ENCODE data around the gene MRPL16.
A peak's percentile ranks its signal among the peaks of the same experiment; 100 is the strongest.
"Not testable (repeated sequence)": the region's sequence is repeated elsewhere in the genome, so short reads cannot be mapped to it uniquely, and the experiment has no call there.

The MRPL16 gene

GRCh38 chr11:59854871-59855270, 44.3 kb upstream of the MRPL16 start (continued):
- TF ChIP-seq ZNF76 (tag by site-specific recombination; IDR thresholded peaks at IDR 0.05; ENCODE audit: borderline replicate concordance, low read depth) (no peak), ZNF148 (tag by site-specific recombination; IDR thresholded peaks at IDR 0.05; ENCODE audit: borderline replicate concordance) (no peak), ZNF350 (tag by site-specific recombination; IDR thresholded peaks at IDR 0.05) (no peak), ZNF654 (tag by site-specific recombination; IDR thresholded peaks at IDR 0.05; ENCODE audit: low read depth) (no peak), MEIS1 (CRISPR knock-in tag; IDR thresholded peaks at IDR 0.05; ENCODE audit: borderline replicate concordance) (no peak), ZNF558 (tag by site-specific recombination; IDR thresholded peaks at IDR 0.05) (no peak), ZNF398 (tag by site-specific recombination; IDR thresholded peaks at IDR 0.05) (no peak), ZNF830 (tag by site-specific recombination; IDR thresholded peaks at IDR 0.05; ENCODE audit: low read depth) (no peak), ZNF660 (tag by site-specific recombination; IDR thresholded peaks at IDR 0.05) (no peak), ZNF423 (tag by site-specific recombination; IDR thresholded peaks at IDR 0.05) (no peak), ZNF560 (tag by site-specific recombination; IDR thresholded peaks at IDR 0.05; ENCODE audit: borderline replicate concordance) (no peak), ZNF121 (tag by site-specific recombination; IDR thresholded peaks at IDR 0.05) (no peak)

DNA sequence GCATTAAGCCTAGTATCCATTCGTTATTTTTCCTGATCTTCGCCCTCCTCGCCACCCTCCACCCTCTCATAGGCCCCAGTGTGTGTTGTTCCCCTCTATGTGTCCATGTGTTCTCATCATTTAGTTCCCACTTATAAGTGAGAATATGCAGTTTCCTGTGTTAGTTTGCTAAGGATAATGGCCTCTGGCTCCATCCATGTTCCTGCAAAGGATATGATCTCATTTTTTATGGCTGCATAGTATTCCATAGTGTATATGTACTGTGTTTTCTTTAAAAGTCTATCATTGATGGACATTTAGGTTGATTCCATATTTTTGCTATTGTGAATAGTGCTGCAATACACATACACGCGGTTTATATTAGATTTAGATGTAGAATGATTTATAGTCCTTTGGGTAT, 40.8 kb upstream of the MRPL16 start:
- H3K27ac ChIP-seq (ENCODE audit: extremely low read depth, low read depth, low read length); POLR2A ChIA-PET; H3K36me3 ChIP-seq (ENCODE audit: control insufficient read depth in 2 of 2, insufficient read depth in 1 of 2, low read length in 2 of 2); H3K4me1 ChIP-seq (ENCODE audit: control insufficient read depth, insufficient read depth, low read length); H3K9me3 ChIP-seq (ENCODE audit: control insufficient read depth, insufficient read depth, low read depth, low read length); H3K4me3 ChIP-seq (ENCODE audit: low read depth, low read length): not testable (repeated sequence)
- peak; percentile 43; the same call in 1 of the 2 replicates for TF ChIP-seq ZNF146 (tag by site-specific recombination; IDR thresholded peaks at IDR 0.05)
- CTCF ChIA-PET = interaction anchor here (1.5 kb wide), 1 partner anchor 28 kb away, joined by 5 read pairs; no protein-coding TSS in a partner anchor

DNA sequence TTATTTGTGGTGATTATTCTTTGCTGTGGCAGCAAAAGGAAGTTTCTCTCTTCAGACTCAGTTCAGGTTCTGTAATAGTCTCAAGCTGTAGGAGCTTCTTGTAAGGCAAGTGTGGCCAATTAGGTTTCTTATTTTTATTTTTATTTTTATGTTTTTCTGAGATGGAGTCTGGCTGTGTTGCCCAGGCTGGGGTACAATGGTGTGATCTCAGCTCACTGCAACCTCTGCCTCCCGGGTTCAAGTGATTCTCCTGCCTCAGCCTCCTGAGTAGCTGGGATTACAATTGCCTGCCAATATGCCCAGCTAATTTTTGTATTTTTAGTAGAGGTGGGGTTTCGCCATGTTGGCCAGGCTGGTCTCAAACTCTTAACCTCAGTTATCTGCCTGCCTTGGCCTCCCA, 39.0 kb upstream of the MRPL16 start:
- H3K4me3 ChIP-seq (ENCODE audit: low read depth, low read length); POLR2A ChIA-PET; H3K36me3 ChIP-seq (ENCODE audit: control insufficient read depth in 2 of 2, insufficient read depth in 1 of 2, low read length in 2 of 2); CTCF ChIA-PET; H3K27ac ChIP-seq (ENCODE audit: extremely low read depth, low read depth, low read length); H3K9me3 ChIP-seq (ENCODE audit: control insufficient read depth, insufficient read depth, low read depth, low read length); H3K4me1 ChIP-seq (ENCODE audit: control insufficient read depth, insufficient read depth, low read length): not testable (repeated sequence)

DNA sequence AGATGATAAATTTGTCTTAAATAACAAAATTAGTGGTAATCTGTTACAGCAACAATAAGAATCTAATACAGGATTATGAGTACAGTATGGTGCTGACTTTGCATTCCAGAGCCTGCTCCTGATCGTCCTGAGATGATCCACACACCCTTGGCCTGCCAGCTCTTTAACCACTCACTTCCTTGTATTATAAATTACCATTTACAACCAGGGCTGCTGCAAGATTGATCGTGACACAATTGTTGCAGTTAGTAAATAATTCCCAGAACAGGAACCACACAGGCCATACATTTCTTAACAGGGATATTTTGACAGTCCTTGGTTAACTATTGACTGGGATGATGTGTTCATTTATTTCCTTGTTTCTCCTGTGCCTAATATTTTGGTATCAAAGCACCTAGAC, 38.6 kb upstream of the MRPL16 start:
- Histone ChIP-seq H3K9me3 (ENCODE audit: control insufficient read depth, insufficient read depth, low read depth, low read length) (no peaks in the 10 kb centered on the region), H3K27ac (ENCODE audit: extremely low read depth, low read depth, low read length) (no peak overlapping the region), H3K4me3 (ENCODE audit: low read depth, low read length) (no peak overlapping the region), H3K36me3 (ENCODE audit: control insufficient read depth in 2 of 2, insufficient read depth in 1 of 2, low read length in 2 of 2) (no peaks in the 10 kb centered on the region), H3K4me1 (ENCODE audit: control insufficient read depth, insufficient read depth, low read length) (no peaks in the 10 kb centered on the region)
- CTCF ChIA-PET = no interaction called here
- POLR2A ChIA-PET = no interaction called here
- TF ChIP-seq TRIM28 (IDR thresholded peaks at IDR 0.05; ENCODE audit: borderline replicate concordance, low read length) (no peak), ZNF37A (tag by site-specific recombination; IDR thresholded peaks at IDR 0.05) (no peak), ZNF280C (tag by site-specific recombination; IDR thresholded peaks at IDR 0.05) (no peak), ZFP37 (tag by site-specific recombination; IDR thresholded peaks at IDR 0.05) (no peak), ZNF398 (tag by site-specific recombination; IDR thresholded peaks at IDR 0.05) (no peak)
- TF ChIP-seq, protein P1, sequence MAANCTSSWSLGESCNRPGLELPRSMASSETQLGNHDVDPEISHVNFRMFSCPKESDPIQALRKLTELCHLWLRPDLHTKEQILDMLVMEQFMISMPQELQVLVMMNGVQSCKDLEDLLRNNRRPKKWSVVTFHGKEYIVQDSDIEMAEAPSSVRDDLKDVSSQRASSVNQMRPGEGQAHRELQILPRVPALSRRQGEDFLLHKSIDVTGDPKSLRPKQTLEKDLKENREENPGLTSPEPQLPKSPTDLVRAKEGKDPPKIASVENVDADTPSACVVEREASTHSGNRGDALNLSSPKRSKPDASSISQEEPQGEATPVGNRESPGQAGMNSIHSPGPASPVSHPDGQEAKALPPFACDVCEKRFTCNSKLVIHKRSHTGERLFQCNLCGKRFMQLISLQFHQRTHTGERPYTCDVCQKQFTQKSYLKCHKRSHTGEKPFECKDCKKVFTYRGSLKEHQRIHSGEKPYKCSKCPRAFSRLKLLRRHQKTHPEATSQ (tag by site-specific recombination; IDR thresholded peaks at IDR 0.05) = no peak

- POLR2A ChIA-PET = not testable (repeated sequence)
Measured at GRCh38 chr11:59848439-59848838, 37.9 kb upstream of the MRPL16 start.

More at GRCh38 chr11:59848439-59848838, 37.9 kb upstream of the MRPL16 start:
- H3K27ac ChIP-seq (ENCODE audit: extremely low read depth, low read depth, low read length); H3K4me1 ChIP-seq (ENCODE audit: control insufficient read depth, insufficient read depth, low read length); H3K9me3 ChIP-seq (ENCODE audit: control insufficient read depth, insufficient read depth, low read depth, low read length); H3K36me3 ChIP-seq (ENCODE audit: control insufficient read depth in 2 of 2, insufficient read depth in 1 of 2, low read length in 2 of 2); H3K4me3 ChIP-seq (ENCODE audit: low read depth, low read length); CTCF ChIA-PET: not testable (repeated sequence)

All from HEK293 (cell line).